Measurements from ENCODE around the gene CDRT15L2.
"Not testable (repeated sequence)": the region's sequence is repeated elsewhere in the genome, so short reads cannot be mapped to it uniquely, and the experiment has no call there.

- TF ChIP-seq CTCF (IDR thresholded peaks at IDR 0.05 in 2 of 3, conservative IDR thresholded peaks at IDR 0.05 in 1 of 3; ENCODE audit: control insufficient read depth in 2 of 3, extremely low read depth in 1 of 3, insufficient read depth in 1 of 3, low read depth in 3 of 3, low read length in 3 of 3); RCOR1 (conservative IDR thresholded peaks at IDR 0.05; ENCODE audit: low read depth, low read length); JUND (IDR thresholded peaks at IDR 0.05; ENCODE audit: low read depth, low read length); RB1 (IDR thresholded peaks at IDR 0.05; ENCODE audit: borderline replicate concordance); ZNF274 (IDR thresholded peaks at IDR 0.05; ENCODE audit: insufficient read depth, insufficient read length); CBX3 (IDR thresholded peaks at IDR 0.05; ENCODE audit: borderline replicate concordance, low read depth); NFIC (IDR thresholded peaks at IDR 0.05; ENCODE audit: low read depth, low read length): not testable (repeated sequence)
These were observed 44.6 kb upstream of the CDRT15L2 start for GRCh38 chr17:20534711-20535550.

Measured in GM12878 (cell line).